Pancreas (tissue), 10 donors: ENCODE data around the gene FBXO36. TPM values are rescaled to one million over a fixed set of nuclear protein-coding genes. Genes with fewer than 3 reads are reported as not detected.
"Not testable (repeated sequence)": the region's sequence is repeated elsewhere in the genome, so short reads cannot be mapped to it uniquely, and the experiment has no call there.

Source experiments
- ATAC-seq, 4 donors: fragments of 200-7000 bp; cut with Tn5 transposase; one replicate each; pipeline versions ENCODE4 v1.8.0 to v1.9.1; 2020; ENCODE audit warnings: mild to moderate bottlenecking in 4 of 4, moderate library complexity in 4 of 4
- DNase-seq, 6 donors: peaks; one replicate each; pipeline ENCODE4 v3.0.0-alpha.2; 2020
- FAIRE-seq: peaks from 2 replicates; lab custom pipeline; 2012; peaks lifted over from hg19 to GRCh38; lab: Jason Lieb, UNC
- H3K27ac ChIP-seq, 4 donors: fragments of 200-600 bp; sonication (generic); 1 replicate in 3 of 4; 2 replicates in 1 of 4; pipeline versions ENCODE4 v1.5.0 to v1.8.0; 2020
- H3K27me3 ChIP-seq, 4 donors: fragments of 200-600 bp; one replicate each; pipeline ENCODE4 v1.8.0; 2021
- H3K36me3 ChIP-seq, 3 donors: fragments of 200-600 bp; sonication (generic) in 1 of 3; one replicate each; pipeline versions ENCODE4 v1.5.0 to v1.8.0; 2020 to 2021
- H3K4me1 ChIP-seq, 3 donors: fragments of 200-600 bp; one replicate each; pipeline ENCODE4 v1.8.0; 2021
- H3K4me3 ChIP-seq, 4 donors: fragments of 200-600 bp; sonication (generic) in 2 of 4; one replicate each; pipeline versions ENCODE4 v1.5.0 to v1.8.0; 2020 to 2021
- H3K9me3 ChIP-seq, 4 donors: fragments of 200-600 bp; one replicate each; pipeline ENCODE4 v1.8.0; 2021
- CTCF ChIP-seq, 4 donors: fragments of 200-600 bp; sonication (generic) in 3 of 4; IDR thresholded peaks; one replicate each; pipeline versions ENCODE4 v1.5.0 to v1.8.0; 2021; ENCODE audit warnings: antibody characterized with exemption in 4 of 4
- WGBS, 2 donors: extraction: QIAGEN DNeasy Blood & Tissue Kit; methylation state at CpG; one replicate each; pipeline ENCODE4 v1.1.7; 2013; 5-methylcytosine and 5-hydroxymethylcytosine counted together
- intact Hi-C, 3 donors: fragments of 100-400 bp; cut with DNase I; formaldehyde crosslinking; loops; one replicate each; pipeline versions ENCODE4 v1.11.1 to v1.14.2; 2022
- polyA plus RNA-seq, 2 donors: library from polyadenylated mRNA; stranded (reverse); fragments of 200-250 nt; gene quantifications; one replicate each; pipeline ENCODE4 v1.2.3, GENCODE V29; 2013
- total RNA-seq, 6 donors: library from RNA; stranded (reverse); fragmentation: NEBNext Ultra II Directional in 4 of 6; extraction: Animal tissue kit (Norgen Biotek cat#: 25700) in 4 of 6; gene quantifications; one replicate each; pipeline versions ENCODE4 v1.2.1 to v1.2.4, GENCODE V29; 2021 to 2023
- donor health status: healthy with polysubstance abuse.
- donor health status: DM: no; HTN: no; CAD: no; lungs with moderate emphysema.
- donor health status: DM: no; HTN: no; CAD: no.
- donor health status: control.
- donor health status: control.
- donor health status: Bipolar disorder and iron deficiency.
- donor health status: DM: yes; HTN: yes; CAD: no.
- donor health status: DM: no; HTN: no; CAD: no.
- donor health status: DM: no; HTN: no; CAD: no.
- donor health status: DM: yes; HTN: yes; CAD: no.

Gene FBXO36
- total and polyA plus RNA-seq, 8 donors, result 0.84 to 1.8 (median 1.2) TPM

- DNase-seq (no peak), FAIRE-seq (no peak), ATAC-seq (no peak)
- 79 to 81% methylated on average over 1 of the region's 1 CpG for WGBS, 2 donors
- no peaks in the 10 kb centered on the region for H3K27me3 ChIP-seq
- H3K27ac ChIP-seq, result no peak overlapping the region
- H3K36me3 ChIP-seq, result no peaks in the 10 kb centered on the region
- H3K4me1 ChIP-seq, result no peaks in the 10 kb centered on the region
- no peaks in the 10 kb centered on the region for H3K9me3 ChIP-seq
- intact Hi-C loops, result no loop called here
- no peak for TF ChIP-seq CTCF (IDR thresholded peaks at IDR 0.05)
- no peak overlapping the region for H3K4me3 ChIP-seq
Observed at GRCh38 chr2:229955663-229956062, 33.4 kb downstream of the FBXO36 start.

- no peak overlapping the region for H3K4me3 ChIP-seq
- intact Hi-C loops, result no loop called here
Observed at GRCh38 chr2:229956491-229956890, 34.2 kb downstream of the FBXO36 start.

GRCh38 chr2:229963596-229963995, 41.3 kb downstream of the FBXO36 start:
- H3K4me3 ChIP-seq, H3K27ac ChIP-seq, ATAC-seq, intact Hi-C loops, H3K36me3 ChIP-seq, FAIRE-seq, H3K9me3 ChIP-seq, DNase-seq, H3K27me3 ChIP-seq, H3K4me1 ChIP-seq: not testable (repeated sequence)
- WGBS, 2 donors, result 90 to 96% methylated on average over 7 to 9 of the region's 9 CpGs

More at GRCh38 chr2:229956491-229956890, 34.2 kb downstream of the FBXO36 start:
- TF ChIP-seq CTCF (IDR thresholded peaks at IDR 0.05), result no peak
- H3K9me3 ChIP-seq, result no peaks in the 10 kb centered on the region
- WGBS, 2 donors, result 76 to 90% methylated on average over 3 of the region's 3 CpGs
- ATAC-seq, result no peak
- no peak overlapping the region for H3K27ac ChIP-seq
- no peaks in the 10 kb centered on the region for H3K4me1 ChIP-seq
- no peaks in the 10 kb centered on the region for H3K36me3 ChIP-seq
- no peak for DNase-seq
- FAIRE-seq, result no peak
- no peaks in the 10 kb centered on the region for H3K27me3 ChIP-seq

- WGBS, 2 donors, result 83 to 89% methylated on average over 3 of the region's 3 CpGs
- no peak for FAIRE-seq
- no peak for ATAC-seq
- no peak for TF ChIP-seq CTCF (IDR thresholded peaks at IDR 0.05)
- DNase-seq, result no peak
- Histone ChIP-seq H3K9me3 (no peaks in the 10 kb centered on the region), H3K36me3 (no peaks in the 10 kb centered on the region), H3K27ac (no peak overlapping the region), H3K4me1 (no peaks in the 10 kb centered on the region), H3K4me3 (no peak overlapping the region), H3K27me3 (no peaks in the 10 kb centered on the region)
- intact Hi-C loops, result no loop called here
Observed at GRCh38 chr2:229969921-229970320, 47.6 kb downstream of the FBXO36 start.

GRCh38 chr2:229970406-229970805, 48.1 kb downstream of the FBXO36 start:
- no peak overlapping the region for H3K4me3 ChIP-seq
- no peak overlapping the region for H3K27ac ChIP-seq
- TF ChIP-seq CTCF (IDR thresholded peaks at IDR 0.05), result no peak
- DNase-seq (no peak), FAIRE-seq (no peak), ATAC-seq (no peak)
- intact Hi-C loops, result no loop called here
- H3K36me3 ChIP-seq, result no peaks in the 10 kb centered on the region
- no peaks in the 10 kb centered on the region for H3K4me1 ChIP-seq
- 85 to 86% methylated on average over 3 of the region's 3 CpGs for WGBS, 2 donors
- no peaks in the 10 kb centered on the region for H3K27me3 ChIP-seq
- H3K9me3 ChIP-seq, result no peaks in the 10 kb centered on the region
